ENCODE measurements around the gene MACO1. TPM values are rescaled to one million over a fixed set of nuclear protein-coding genes. Genes with fewer than 3 reads are reported as not detected.

Gene MACO1
- total and polyA plus RNA-seq, 2 of the 8 experiments (the other 6 are each of a cell fraction or from before 2014, with no cell fraction given) = 3.5 to 15.1 TPM

- no peak overlapping the region for H3K9ac ChIP-seq (replicated peaks in 1 of 4; ENCODE audit: extremely low read depth in 1 of 4, low read depth in 3 of 4, low read length in 3 of 4)
- no peak overlapping the region; the same call in 1 of the 2 replicates for H2BK15ac ChIP-seq (ENCODE audit: low read length)
- no peak overlapping the region for H4K91ac ChIP-seq (replicated peaks; ENCODE audit: insufficient read length, low read length)
- H3K23ac ChIP-seq (ENCODE audit: insufficient read length) = no peak overlapping the region
- TF ChIP-seq EP300 (IDR thresholded peaks at IDR 0.05; ENCODE audit: borderline replicate concordance in 1 of 2, low read depth in 2 of 2, low read length in 2 of 2) = peak in 1 of 2 experiments; percentile 73; a peak in 1 of 3 replicates
- TF ChIP-seq SIRT6 (IDR thresholded peaks at IDR 0.05; ENCODE audit: low read length) = no peak
- no peak for FAIRE-seq
- no peak overlapping the region for H2BK5ac ChIP-seq (ENCODE audit: low read depth, low read length)
- H3K79me1 ChIP-seq (ENCODE audit: low read depth, low read length) = no peaks in the 10 kb centered on the region
- WGBS, 2 experiments (ENCODE audit: extremely low coverage in 1 of 2, insufficient coverage in 1 of 2, insufficient read length in 1 of 2, insufficient replicate concordance in 2 of 2, low coverage in 1 of 2, low lambda C conversion rate in 2 of 2, missing lambda C conversion rate in 1 of 2) = 86% methylated on average over 21 of the region's 22 CpGs; no CpG with 5 or more reads in 1 of the 2 experiments
- H3K36me3 ChIP-seq (ENCODE audit: control insufficient read depth in 2 of 4, insufficient read depth in 4 of 4, low read length in 3 of 4) = no peaks in the 10 kb centered on the region
- H3K14ac ChIP-seq (ENCODE audit: insufficient read length) = no peak overlapping the region
- POLR2A ChIA-PET (ENCODE audit: partially characterized antibody) = no interaction called here
- H4K8ac ChIP-seq (ENCODE audit: extremely low read depth, insufficient read depth, low read length) = no peak overlapping the region; the same call in 1 of the 2 replicates
- H3K27me3 ChIP-seq (replicated peaks in 1 of 4; ENCODE audit: control insufficient read depth in 3 of 4, extremely low read depth in 1 of 4, insufficient read depth in 3 of 4, low read length in 3 of 4) = no peaks in the 10 kb centered on the region; a peak in 1 of 7 replicates
- H3K4me3 ChIP-seq (ENCODE audit: extremely low read depth in 1 of 4, insufficient read depth in 2 of 4, low read depth in 3 of 4, low read length in 4 of 4) = no peak overlapping the region
- H3K18ac ChIP-seq (ENCODE audit: extremely low read depth, low read length) = no peak overlapping the region; the same call in 1 of the 2 replicates
- H3K4me2 ChIP-seq (ENCODE audit: insufficient read depth in 1 of 2, low read depth in 2 of 2, low read length in 2 of 2) = no peak overlapping the region
- peaks cover 4% of the 10 kb centered on the region for H3K23me2 ChIP-seq (ENCODE audit: low read depth, low read length)
- H2AFZ ChIP-seq (ENCODE audit: low read length) = no peak overlapping the region
- no peak overlapping the region for H2BK12ac ChIP-seq (ENCODE audit: low read depth, low read length)
- H4K20me1 ChIP-seq (replicated peaks in 1 of 2; ENCODE audit: control insufficient read depth in 1 of 2, insufficient read depth in 2 of 2, low read length in 2 of 2) = peaks cover 0 to 3% of the 10 kb centered on the region in 2 experiments
- H3K4ac ChIP-seq (replicated peaks; ENCODE audit: insufficient read length, low read depth, low read length) = no peak overlapping the region
- H4K5ac ChIP-seq (ENCODE audit: insufficient read length, low read depth, low read length) = no peak overlapping the region
- no peak overlapping the region for H3K56ac ChIP-seq (replicated peaks; ENCODE audit: insufficient read length, low read depth, low read length)
- H2BK20ac ChIP-seq (ENCODE audit: low read length) = no peak overlapping the region
- H3K79me2 ChIP-seq (ENCODE audit: control insufficient read depth in 1 of 2, insufficient read depth in 2 of 2, low read length in 2 of 2) = no peaks in the 10 kb centered on the region
- H3K4me1 ChIP-seq (replicated peaks in 1 of 4; ENCODE audit: control insufficient read depth in 3 of 4, insufficient read depth in 4 of 4, low read length in 3 of 4) = peaks cover 0 to 5% (median 0%) of the 10 kb centered on the region in 4 experiments; a peak in 3 of 7 replicates
- CTCF ChIA-PET (ENCODE audit: partially characterized antibody) = interaction anchor here (0.6 to 1.9 kb wide), 2 partner anchors 10 to 53 kb away, joined by 3 to 8 read pairs; no protein-coding TSS in a partner anchor
- DNase-seq (ENCODE audit: low read depth in 1 of 2, low spot score in 2 of 2) = no peak
- H3K9me3 ChIP-seq (ENCODE audit: insufficient read depth in 2 of 2, low read depth in 1 of 2, low read length in 1 of 2) = peaks cover 0 to 2% of the 10 kb centered on the region in 2 experiments; a peak in 1 of 4 replicates
- H2AK5ac ChIP-seq (ENCODE audit: low read depth, low read length) = no peak overlapping the region
- H2BK120ac ChIP-seq (replicated peaks; ENCODE audit: low read depth, low read length) = no peak overlapping the region
- no peak overlapping the region for H3K27ac ChIP-seq (ENCODE audit: low read depth, low read length)
Measured at GRCh38 chr1:25530186-25531081, 99.7 kb downstream of the MACO1 start.
